ENCODE measurements around the gene GMCL2.

The GMCL2 gene

GRCh38 chr5:178222292-178222691 lies 35.1 kb upstream of the GMCL2 start:
- no peak for DNase-seq (ENCODE audit: low read depth in 2 of 3, low spot score in 2 of 3)

GRCh38 chr5:178221853-178222252 lies 34.7 kb upstream of the GMCL2 start:
- no peak for DNase-seq (ENCODE audit: low read depth in 2 of 3, low spot score in 2 of 3)

- no peak for DNase-seq (ENCODE audit: low read depth in 2 of 3, low spot score in 2 of 3)
These were observed 34.1 kb upstream of the GMCL2 start for GRCh38 chr5:178221282-178221681.

GRCh38 chr5:178218827-178219226 lies 31.7 kb upstream of the GMCL2 start:
- no peak for DNase-seq (ENCODE audit: low read depth in 2 of 3, low spot score in 2 of 3)

GRCh38 chr5:178218237-178218776 lies 31.1 kb upstream of the GMCL2 start:
- no peak for DNase-seq (ENCODE audit: low read depth in 2 of 3, low spot score in 2 of 3)

GRCh38 chr5:178216779-178217178 lies 29.6 kb upstream of the GMCL2 start:
- DNase-seq (ENCODE audit: low read depth in 2 of 3, low spot score in 2 of 3): no peak

GRCh38 chr5:178216088-178216534 lies 28.9 kb upstream of the GMCL2 start:
- DNase-seq (ENCODE audit: low read depth in 2 of 3, low spot score in 2 of 3): no peak

GRCh38 chr5:178215280-178216002 lies 28.3 kb upstream of the GMCL2 start:
- no peak for DNase-seq (ENCODE audit: low read depth in 2 of 3, low spot score in 2 of 3)

GRCh38 chr5:178214160-178214803 lies 27.1 kb upstream of the GMCL2 start:
- no peak for DNase-seq (ENCODE audit: low read depth in 2 of 3, low spot score in 2 of 3)

GRCh38 chr5:178213748-178214151 lies 26.6 kb upstream of the GMCL2 start:
- DNase-seq (ENCODE audit: low read depth in 2 of 3, low spot score in 2 of 3): no peak

- no peak for DNase-seq (ENCODE audit: low read depth in 2 of 3, low spot score in 2 of 3)
These were observed 25.9 kb upstream of the GMCL2 start for GRCh38 chr5:178213003-178213461.

GRCh38 chr5:178212241-178213002 lies 25.3 kb upstream of the GMCL2 start:
- no peak for DNase-seq (ENCODE audit: low read depth in 2 of 3, low spot score in 2 of 3)

GRCh38 chr5:178211095-178212048 lies 24.2 kb upstream of the GMCL2 start:
- no peak for DNase-seq (ENCODE audit: low read depth in 2 of 3, low spot score in 2 of 3)

- DNase-seq (ENCODE audit: low read depth in 2 of 3, low spot score in 2 of 3): no peak
These were observed 23.5 kb upstream of the GMCL2 start for GRCh38 chr5:178210686-178211085.

GRCh38 chr5:178210073-178210535 lies 22.9 kb upstream of the GMCL2 start:
- no peak for DNase-seq (ENCODE audit: low read depth in 2 of 3, low spot score in 2 of 3)

GRCh38 chr5:178209334-178210072 lies 22.3 kb upstream of the GMCL2 start:
- DNase-seq (ENCODE audit: low read depth in 2 of 3, low spot score in 2 of 3): no peak

GRCh38 chr5:178208540-178209227 lies 21.5 kb upstream of the GMCL2 start:
- DNase-seq (ENCODE audit: low read depth in 2 of 3, low spot score in 2 of 3): no peak

GRCh38 chr5:178207917-178208280 lies 20.7 kb upstream of the GMCL2 start:
- DNase-seq (ENCODE audit: low read depth in 2 of 3, low spot score in 2 of 3): no peak
